LNCaP clone FGC (cell line): Measurements from ENCODE around the gene ZKSCAN3.
A peak's percentile ranks its signal among the peaks of the same experiment; 100 is the strongest.

ENCODE experiments used
- DNase-seq: peaks from one replicate; pipeline ENCODE4 v3.0.0-alpha.2; 2011; ENCODE audit warnings: low read depth
- H3K4me3 ChIP-seq: 2 replicates; pipeline ENCODE4 v1.5.1; 2011; ENCODE audit warnings: mild to moderate bottlenecking, low read depth, low read length, control low read depth
- TF ChIP-seq, protein P1 (sequence below): IDR thresholded peaks from 2 replicates; pipeline ENCODE4 v1.5.1; 2012; ENCODE audit warnings: mild to moderate bottlenecking; ENCODE audit not compliant: control insufficient read depth, insufficient read depth; ENCODE audit errors: extremely low read depth

Gene ZKSCAN3

DNA sequence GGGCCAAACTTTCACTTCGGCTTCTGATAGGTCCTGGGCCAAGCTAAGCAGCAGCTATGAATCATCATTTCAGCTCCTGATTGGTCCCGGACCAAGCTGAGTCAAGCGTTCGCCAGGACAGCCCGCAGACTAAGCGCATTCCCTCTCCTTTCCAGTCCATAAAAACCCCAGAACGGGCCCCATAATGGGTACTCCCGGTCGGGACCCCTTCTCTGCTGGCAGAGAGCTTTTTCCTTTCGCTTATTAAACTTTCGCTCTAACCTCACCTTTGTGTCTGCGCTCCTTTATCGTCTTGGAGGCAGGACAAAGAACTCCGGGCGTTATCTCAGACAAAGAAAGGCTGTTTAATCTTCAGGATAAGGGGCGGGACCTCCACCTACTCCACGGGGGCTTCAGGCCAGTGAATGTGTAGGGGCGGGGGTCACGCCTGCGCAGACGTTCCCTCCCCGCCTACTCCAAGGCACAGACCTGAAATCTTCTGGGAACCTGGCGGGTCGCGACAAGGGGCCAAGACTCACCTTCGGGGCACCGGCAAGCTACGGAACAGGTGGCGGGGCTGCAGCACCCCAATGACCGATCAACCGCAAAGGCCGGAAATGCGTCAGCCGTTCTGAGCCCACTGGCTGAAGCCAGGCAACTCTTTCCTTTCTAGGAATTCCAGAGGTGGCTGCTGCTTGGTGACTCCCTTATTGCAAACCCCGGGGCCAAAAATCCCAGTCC, 14.0 kb upstream of the ZKSCAN3 start, which contains the start of gene ZSCAN31:
Gene ZSCAN31 (minus strand): TSS at position 585 of the 720 bp plus-strand sequence. CDS start 6,465 bp downstream, outside the sequence.
- H3K4me3 ChIP-seq = peak within 1 kb of the TSS; percentile 68
- DNase-seq = peak; percentile 97
- TF ChIP-seq, protein P1, sequence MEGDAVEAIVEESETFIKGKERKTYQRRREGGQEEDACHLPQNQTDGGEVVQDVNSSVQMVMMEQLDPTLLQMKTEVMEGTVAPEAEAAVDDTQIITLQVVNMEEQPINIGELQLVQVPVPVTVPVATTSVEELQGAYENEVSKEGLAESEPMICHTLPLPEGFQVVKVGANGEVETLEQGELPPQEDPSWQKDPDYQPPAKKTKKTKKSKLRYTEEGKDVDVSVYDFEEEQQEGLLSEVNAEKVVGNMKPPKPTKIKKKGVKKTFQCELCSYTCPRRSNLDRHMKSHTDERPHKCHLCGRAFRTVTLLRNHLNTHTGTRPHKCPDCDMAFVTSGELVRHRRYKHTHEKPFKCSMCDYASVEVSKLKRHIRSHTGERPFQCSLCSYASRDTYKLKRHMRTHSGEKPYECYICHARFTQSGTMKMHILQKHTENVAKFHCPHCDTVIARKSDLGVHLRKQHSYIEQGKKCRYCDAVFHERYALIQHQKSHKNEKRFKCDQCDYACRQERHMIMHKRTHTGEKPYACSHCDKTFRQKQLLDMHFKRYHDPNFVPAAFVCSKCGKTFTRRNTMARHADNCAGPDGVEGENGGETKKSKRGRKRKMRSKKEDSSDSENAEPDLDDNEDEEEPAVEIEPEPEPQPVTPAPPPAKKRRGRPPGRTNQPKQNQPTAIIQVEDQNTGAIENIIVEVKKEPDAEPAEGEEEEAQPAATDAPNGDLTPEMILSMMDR = no peak

DNA sequence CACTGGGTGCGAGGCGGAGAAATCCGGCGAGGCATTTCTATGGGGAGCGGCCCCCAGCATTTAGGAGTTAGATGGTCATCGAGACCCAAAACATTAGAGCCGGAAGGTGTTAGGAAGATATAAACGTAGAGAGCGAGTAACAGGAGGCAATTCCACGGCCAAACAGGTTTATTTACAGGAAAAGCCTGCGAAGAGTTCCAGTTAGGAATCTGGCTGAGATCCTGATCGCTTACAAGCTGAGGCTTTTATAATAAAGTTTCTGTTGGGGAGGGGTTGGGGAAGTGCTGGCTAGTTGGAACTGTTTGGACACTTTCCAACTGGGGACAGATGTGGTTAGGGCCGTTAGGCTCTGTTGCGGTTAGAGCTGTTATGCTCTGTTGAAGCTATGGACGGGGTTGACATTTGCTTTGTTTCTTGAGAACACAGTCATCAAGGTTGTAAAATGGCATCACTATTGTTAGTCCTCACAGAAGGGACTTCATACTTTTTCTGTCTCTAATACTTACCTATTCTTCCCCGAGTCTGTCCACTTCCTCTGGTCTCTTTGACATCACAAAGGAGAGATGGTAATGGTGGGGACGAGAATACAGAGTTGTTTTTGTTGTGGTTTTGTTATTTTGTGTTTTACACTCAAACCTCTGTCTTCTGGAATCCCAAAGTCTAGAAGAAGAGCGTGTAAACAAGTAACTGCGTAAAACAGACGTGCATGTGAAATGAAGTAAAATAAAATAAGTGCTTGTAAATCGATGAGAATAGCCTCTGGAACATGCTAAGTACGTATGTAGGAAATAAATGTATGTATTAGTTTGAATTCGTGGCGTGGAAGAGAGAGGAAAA, 13.2 kb upstream of the ZKSCAN3 start:
- TF ChIP-seq, protein P1 = no peak
- peak overlapping the region; percentile 68 for H3K4me3 ChIP-seq
- DNase-seq = no peak

DNA sequence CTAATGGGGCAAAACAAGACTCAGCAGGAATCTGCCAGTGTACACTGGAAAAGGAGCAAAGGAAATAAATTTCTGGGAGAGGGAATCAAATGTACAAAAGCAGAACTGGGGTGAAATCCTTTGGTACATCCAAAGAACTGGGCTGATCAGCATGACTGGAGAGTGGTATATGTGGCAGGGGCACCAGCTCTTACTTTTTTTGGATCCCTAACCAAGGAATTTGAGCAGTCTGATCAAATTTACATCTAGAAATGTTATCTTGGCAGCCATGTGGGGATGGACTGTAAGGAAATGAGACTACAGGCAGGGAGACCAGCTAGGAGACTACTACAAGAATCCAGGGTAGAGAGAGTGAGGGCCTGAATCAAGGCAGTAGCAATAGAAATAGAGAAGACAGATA, 12.6 kb upstream of the ZKSCAN3 start:
- DNase-seq = no peak
- no peak overlapping the region for H3K4me3 ChIP-seq
- TF ChIP-seq, protein P1 = no peak

DNA sequence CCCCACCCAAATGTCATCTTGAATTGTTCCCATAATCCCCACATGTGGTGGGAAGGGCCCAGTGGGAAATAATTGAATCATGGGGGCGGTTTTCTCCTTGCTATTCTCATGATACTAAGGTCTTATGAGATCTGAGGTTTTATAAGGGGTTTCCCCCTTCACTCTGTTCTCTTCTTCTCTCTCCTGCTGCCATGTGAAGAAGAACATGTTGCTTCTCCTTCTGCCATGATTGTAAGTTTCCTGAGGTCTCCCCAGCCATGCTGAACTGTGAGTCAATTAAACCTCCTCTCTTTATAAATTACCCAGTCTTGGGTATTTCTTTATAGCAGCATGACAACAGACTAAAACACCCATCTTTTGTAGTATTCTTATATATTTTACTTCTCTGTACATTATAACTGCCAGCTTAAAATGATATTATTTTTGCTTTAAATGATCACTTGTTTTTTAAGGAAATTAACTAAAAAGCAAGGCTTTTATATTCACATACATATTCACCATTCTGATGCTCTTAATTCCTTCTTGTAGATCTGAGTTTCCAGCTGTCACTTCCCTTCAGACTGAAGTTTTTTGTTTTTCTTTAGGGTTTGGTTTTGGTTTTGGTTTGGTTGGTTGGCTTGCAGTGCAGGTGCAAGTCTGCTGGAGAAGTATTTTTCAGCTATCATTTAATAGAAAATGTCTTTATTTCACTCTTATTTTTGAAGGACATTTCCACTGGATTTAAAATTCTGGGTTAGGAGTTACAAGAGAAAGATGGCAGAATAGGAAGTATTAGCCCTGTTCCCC, 9.2 kb upstream of the ZKSCAN3 start:
- no peak for DNase-seq
- TF ChIP-seq, protein P1 = no peak
- no peak overlapping the region for H3K4me3 ChIP-seq

DNA sequence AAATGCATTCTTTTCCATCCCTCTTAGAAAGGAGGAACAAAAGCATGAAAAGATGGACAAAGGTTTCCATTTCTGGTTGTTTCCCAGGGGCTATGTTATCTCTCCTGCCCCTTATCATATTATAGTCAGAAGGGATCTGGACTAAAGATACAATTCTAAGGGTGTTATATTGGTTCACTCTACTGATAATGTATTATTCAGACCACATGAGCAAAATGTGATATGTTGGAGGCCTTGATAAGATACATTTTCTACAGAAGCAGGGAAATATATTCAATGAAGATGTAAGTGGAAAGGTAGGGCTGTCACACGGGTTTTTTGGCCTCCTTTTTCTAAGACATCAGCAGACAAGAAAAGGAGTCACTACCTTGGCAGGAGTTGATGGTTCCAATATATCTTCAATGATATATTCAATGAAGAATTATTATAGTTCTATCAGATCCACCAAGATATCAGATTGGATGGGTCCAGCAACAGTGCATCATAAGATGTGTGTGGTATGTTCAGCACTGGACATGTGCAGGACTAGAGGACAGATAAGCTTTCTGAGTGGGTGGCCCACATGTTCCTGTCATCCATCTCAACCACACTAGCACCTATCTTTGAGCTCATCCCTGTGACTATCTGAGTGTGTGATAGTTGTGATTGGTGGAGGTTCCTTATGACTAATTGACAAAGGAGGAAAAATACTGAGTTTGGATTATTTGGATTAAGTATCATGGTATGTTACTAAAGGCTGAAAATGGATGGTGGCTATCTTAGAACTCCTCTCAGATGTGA, 5.7 kb upstream of the ZKSCAN3 start:
- no peak overlapping the region for H3K4me3 ChIP-seq
- DNase-seq = no peak
- TF ChIP-seq, protein P1 = no peak

DNA sequence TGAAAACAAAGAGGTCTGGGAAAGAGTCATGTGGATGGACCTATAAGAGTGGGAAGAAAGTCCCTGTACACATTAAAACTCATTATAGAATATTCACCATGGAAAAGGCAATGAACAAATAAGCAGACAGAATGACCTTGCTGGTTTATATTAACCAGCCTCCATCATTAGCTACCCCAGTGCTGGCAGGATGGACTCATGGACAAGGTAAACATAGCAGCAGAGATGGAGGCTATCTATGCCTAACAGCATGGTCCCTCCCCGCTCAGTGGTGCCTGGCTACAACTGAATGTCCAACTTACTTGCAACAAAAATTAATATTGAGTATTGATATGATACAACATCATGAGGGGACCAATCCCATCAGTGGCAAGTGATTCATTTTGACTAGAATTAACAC, 4.5 kb upstream of the ZKSCAN3 start:
- H3K4me3 ChIP-seq = no peak overlapping the region
- TF ChIP-seq, protein P1 = no peak
- no peak for DNase-seq
